Mucosa of stomach (tissue), 1 donor: ENCODE measurements around the gene ZFP91.

Experiments used
- H3K27me3 ChIP-seq: one replicate; pipeline ENCODE4 v1.7.0; 2013; ENCODE audit warnings: mild to moderate bottlenecking, low read length; ENCODE audit not compliant: control insufficient read depth, insufficient read depth
- H3K36me3 ChIP-seq: one replicate; pipeline ENCODE4 v1.7.0; 2013; ENCODE audit warnings: low read length; ENCODE audit not compliant: control insufficient read depth, insufficient read depth
- H3K4me1 ChIP-seq: one replicate; pipeline ENCODE4 v1.7.0; 2013; ENCODE audit warnings: mild to moderate bottlenecking, low read length; ENCODE audit not compliant: control insufficient read depth, insufficient read depth
- H3K4me3 ChIP-seq: one replicate; pipeline ENCODE4 v1.7.0; 2013; ENCODE audit warnings: low read length
- H3K9ac ChIP-seq: one replicate; pipeline ENCODE4 v1.7.0; 2013; ENCODE audit warnings: mild to moderate bottlenecking, low read length, moderate library complexity
- H3K9me3 ChIP-seq: one replicate; pipeline ENCODE4 v1.7.0; 2013; ENCODE audit warnings: mild to moderate bottlenecking, low read length, moderate library complexity; ENCODE audit not compliant: control insufficient read depth
- donor health status: Pancreatic carcinoma.

Gene ZFP91

DNA sequence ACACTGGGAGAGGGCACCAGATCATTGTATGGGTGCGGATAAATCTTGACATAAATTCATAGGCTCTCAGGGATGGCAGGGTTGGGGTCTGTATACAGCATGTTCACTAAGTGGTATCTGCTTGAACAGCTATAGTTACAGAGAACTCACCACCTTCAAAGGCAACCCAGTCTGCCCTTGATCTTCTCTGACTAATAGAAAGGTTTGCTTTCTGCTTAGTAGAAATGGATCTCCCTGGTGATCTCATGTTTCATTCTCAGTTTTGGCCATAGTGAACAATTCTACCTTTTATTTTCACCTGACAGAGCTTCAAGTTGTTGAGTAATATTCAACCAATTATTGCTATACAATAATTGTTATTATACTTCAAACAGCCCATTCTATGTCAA lies 76.0 kb downstream of the ZFP91 start:
- no peaks in the 10 kb centered on the region for H3K27me3 ChIP-seq
- no peak overlapping the region for H3K4me3 ChIP-seq
- no peaks in the 10 kb centered on the region for H3K36me3 ChIP-seq
- H3K9ac ChIP-seq: no peak overlapping the region
- peaks cover 19% of the 10 kb centered on the region for H3K4me1 ChIP-seq
- no peaks in the 10 kb centered on the region for H3K9me3 ChIP-seq

DNA sequence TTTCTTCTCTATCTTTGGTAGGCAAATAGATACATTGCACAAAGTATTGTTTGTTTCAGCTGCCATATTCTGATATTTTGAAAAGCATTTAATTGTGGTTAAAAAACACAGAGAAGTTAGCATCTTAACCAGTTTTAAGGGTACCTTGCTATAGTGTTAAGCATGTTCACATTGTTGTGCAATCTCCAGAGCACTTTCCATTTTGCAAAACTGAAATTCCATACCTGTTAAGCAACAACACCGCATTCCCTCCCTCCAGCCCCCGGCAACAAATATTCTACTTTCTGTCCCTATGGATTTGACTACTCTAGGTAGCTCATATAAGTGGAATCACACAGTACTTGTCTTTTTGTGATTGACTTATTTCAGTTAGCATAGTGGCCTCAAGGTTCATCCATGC lies 77.5 kb downstream of the ZFP91 start:
- no peaks in the 10 kb centered on the region for H3K9me3 ChIP-seq

DNA sequence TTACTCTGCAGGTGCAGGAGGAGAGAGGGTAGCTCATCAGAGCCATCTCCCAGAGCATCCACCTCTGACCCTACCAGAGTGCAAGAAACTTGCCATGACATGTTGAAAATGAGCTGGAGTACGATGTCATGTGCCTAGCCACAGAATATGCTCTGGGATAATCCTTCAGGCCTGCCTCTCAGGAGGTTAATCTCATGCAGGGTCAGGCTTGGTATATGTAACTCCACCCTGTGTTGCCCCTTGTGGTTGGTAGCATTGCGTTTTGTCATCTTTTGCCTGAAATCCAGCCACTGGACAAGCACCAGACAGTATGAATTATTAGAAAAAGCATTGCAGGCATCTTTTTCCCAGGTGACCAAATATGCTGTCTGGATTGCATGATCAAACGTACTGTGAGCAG lies 79.8 kb downstream of the ZFP91 start:
- H3K36me3 ChIP-seq: no peaks in the 10 kb centered on the region
- H3K4me3 ChIP-seq: no peak overlapping the region
- H3K9me3 ChIP-seq: no peaks in the 10 kb centered on the region
- no peaks in the 10 kb centered on the region for H3K27me3 ChIP-seq
- H3K9ac ChIP-seq: no peak overlapping the region
- H3K4me1 ChIP-seq: peaks cover 26% of the 10 kb centered on the region

More for the DNA sequence above, 77.5 kb downstream of the ZFP91 start:
- Histone ChIP-seq H3K4me1 (peaks cover 26% of the 10 kb centered on the region), H3K36me3 (no peaks in the 10 kb centered on the region), H3K9ac (no peak overlapping the region), H3K27me3 (no peaks in the 10 kb centered on the region), H3K4me3 (no peak overlapping the region)

DNA sequence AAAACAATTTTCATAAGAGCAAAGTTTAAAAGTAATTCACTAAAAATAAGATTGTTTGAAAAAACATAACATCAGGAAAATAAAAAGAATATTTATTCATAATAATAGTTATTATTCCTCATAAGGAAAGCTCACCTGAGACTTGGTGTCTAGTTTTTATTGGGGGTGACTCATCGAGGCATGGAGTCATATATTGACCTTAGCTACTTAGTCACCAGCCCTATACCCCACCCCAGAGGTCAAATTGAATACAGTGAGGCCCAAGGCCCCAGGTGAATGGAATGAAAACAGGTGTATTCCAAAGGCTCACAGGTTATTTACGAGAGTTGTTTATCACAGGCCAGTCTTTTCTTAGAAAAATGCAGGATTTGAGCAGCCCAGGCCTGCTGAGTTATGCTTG lies 80.5 kb downstream of the ZFP91 start:
- H3K9me3 ChIP-seq: no peaks in the 10 kb centered on the region
- no peaks in the 10 kb centered on the region for H3K36me3 ChIP-seq
- H3K27me3 ChIP-seq: no peaks in the 10 kb centered on the region
- H3K9ac ChIP-seq: no peak overlapping the region
- peaks cover 21% of the 10 kb centered on the region for H3K4me1 ChIP-seq
- H3K4me3 ChIP-seq: no peak overlapping the region

DNA sequence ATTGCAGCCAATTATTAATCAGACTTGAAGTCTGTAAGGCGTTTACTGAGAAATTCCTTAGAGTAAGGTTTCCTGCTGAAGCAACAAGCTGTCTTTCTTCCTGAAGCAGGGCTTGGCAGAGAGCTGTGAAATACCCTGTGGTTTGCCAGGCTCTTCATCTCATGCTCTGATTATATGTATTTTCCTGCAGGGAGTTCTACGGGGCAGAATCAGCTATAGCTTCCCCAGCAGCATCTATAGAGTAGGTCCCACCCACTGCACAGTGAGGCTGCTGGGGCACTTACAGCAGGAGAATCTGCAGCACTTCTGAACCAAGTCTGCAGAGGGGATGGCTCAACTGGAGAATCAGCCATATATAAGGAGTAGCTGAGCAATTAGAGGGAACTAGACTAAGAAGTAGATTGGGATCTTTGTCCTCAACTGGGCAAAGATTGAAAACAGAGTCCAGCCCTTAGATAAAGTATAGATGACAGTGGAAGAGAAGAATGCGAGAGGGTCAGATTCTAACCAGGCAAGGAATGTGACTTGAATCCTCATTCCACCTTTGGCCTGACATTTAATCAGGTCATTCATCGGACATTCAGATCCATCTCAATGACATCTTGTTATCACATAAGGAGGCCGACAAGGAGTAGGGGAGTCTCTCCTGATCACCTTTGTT lies 81.2 kb downstream of the ZFP91 start:
- H3K27me3 ChIP-seq: no peaks in the 10 kb centered on the region
- H3K9me3 ChIP-seq: no peaks in the 10 kb centered on the region
- H3K36me3 ChIP-seq: no peaks in the 10 kb centered on the region
- no peak overlapping the region for H3K9ac ChIP-seq
- no peak overlapping the region for H3K4me3 ChIP-seq
- peaks cover 21% of the 10 kb centered on the region for H3K4me1 ChIP-seq
